ENCODE measurements around the gene IPO4.
"Not testable (repeated sequence)": the region's sequence is repeated elsewhere in the genome, so short reads cannot be mapped to it uniquely, and the experiment has no call there.

IPO4 gene

DNA sequence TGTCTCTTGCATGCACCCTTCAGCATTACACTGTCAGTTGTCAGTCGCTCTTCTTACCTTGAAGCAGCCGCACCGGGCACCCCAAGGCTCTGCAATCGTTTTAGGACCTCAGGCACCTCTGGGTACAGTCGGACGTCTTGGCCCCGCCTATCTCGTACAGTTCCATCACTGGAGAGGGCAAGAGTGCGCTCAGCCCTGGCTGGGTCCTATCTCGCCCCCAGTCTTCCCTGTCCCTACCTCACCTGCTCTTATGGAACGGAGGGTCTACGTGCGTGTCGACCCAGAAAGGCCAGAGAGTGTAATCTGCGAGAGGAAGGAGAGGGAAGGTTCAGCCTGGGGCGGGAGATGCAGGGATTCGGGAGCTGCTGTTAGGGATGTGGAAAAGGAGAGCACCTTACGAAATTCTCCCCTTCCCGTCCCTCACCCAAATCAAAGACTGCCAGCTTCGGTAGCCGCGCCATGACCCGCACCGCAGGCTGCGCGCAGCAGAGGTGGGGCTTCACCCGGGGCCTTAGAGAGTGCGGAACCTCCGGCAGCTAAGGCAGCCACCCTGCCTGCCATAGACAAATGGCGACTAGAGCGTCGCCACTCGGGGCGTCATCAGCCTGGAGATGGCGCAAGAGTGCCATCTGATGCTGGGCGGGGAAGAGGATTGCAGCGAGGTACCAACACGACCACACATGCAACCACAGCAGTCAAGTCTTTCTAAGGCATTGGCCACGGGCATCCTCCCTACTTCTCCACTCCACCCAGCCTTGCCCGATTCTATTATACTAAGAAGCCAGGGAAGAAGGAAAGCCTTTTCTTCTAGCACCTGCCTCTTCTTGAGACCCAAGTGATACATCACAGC, 27.1 kb upstream of the IPO4 start, which contains the start of gene MDP1:
TSS of gene MDP1 (minus strand) at position 572 of the 850 bp plus-strand sequence. CDS start at position 461, 111 bp downstream.
- peak; percentile 62 to 83 for DNase-seq (ENCODE audit: extremely low read depth in 1 of 2, low read depth in 1 of 2)

DNA sequence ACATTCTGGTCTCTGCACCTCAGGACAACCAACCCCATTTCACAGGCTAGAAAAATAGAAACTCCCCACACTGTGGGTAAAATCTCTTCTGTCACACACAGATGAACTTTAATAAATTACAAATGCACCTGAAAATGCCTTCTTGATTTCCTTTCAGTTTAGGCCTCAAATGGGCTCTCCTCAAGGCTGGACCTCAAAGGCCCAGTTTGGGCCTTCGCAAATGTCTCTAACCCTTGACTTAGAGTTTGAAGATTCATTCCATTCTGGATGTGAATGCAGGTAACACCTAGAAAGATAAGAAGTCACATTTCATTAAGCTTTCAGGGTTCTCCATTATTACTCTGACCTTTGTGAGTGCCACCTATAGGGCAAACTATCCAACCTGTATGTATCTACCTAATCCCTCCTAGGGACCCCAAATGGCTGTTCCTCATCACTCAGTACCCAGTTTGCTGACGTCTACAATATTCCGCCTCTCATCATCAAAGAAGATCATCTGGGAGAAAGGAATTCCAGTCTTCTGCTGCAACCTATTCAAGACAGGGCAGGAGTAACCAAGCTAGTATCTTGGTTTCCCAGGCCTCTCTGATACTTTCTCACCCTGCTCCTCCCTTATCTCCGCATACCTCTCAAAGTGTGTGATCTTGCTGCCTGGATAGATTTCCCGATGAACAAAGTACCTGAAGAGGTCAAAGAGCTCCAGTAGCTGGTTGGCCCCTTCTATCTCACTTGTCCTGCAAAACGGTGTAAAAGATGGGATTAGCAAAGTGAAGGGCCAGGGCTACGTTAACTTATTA, 25.4 kb upstream of the IPO4 start:
- DNase-seq (ENCODE audit: extremely low read depth in 1 of 2, low read depth in 1 of 2): no peak

DNA sequence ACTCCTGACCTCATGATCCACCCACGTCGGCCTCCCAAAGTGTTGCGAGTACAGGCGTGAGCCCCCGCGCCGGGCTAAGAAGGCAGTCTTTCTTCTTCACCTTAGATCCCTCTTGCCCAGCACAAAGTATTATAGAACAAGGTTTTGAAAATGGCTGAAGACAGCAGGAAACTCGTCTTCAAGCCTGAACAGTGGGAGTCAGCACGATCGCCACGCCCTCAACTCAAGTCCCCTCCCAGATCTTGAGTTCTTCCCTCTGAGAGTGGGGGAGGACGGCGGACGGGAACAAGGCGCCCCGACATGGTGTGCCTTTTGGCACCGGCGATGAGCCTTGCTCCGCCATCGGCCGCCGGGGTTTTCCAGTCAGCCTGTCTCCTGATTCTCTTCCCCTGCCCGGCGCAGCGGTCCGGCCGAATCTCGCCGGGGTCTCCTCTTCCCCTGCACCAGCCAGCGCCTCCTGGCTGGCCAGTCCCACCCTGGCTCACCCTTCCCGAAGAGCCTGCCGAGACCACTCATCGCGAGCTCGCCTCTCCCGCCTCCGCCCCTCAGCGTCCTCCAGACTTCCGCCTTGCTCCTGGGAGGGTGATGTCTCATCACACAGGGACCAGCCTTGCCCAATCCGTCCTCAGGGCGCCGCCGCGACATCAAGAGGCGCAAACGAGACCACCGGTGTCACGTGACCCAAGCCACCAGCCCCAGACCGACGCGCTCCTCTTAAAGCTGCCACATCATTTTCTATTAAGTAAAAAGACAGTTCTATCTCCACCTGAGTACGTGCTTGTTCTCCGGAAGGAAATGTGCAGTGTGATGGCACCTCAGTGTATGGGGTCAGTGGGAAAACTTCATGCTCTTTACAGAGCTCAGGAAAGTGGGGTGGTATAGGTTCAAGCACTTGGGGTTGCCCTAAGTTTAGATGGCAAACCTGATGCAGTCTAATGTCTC, 24.6 kb upstream of the IPO4 start, which contains the start of gene CHMP4A:
TSS of gene CHMP4A (minus strand) at position 565 of the 942 bp plus-strand sequence. CDS start at position 516, 49 bp downstream.
- peak; percentile 88 to 98 for DNase-seq (ENCODE audit: extremely low read depth in 1 of 2, low read depth in 1 of 2)

DNA sequence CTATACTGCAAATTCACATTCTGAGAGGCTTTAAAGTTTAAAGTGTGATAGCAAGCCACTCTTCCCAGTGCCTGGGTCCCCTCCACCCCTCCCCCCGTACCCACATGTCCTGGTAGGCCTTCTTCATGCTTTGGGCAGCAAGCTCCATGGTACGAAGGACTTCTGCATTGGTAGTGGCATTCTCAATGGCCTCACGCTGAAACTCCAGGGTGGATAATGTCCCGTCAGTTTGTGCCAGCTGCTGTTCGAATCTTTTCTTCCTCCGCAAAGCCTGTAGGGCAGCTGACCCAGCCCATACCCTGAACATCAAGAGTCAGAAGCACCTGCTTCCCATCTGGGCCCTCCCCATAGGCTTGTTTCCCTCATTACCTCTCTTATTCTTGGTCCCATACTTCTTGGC, 22.7 kb upstream of the IPO4 start:
- DNase-seq (ENCODE audit: extremely low read depth in 1 of 2, low read depth in 1 of 2): no peak

DNA sequence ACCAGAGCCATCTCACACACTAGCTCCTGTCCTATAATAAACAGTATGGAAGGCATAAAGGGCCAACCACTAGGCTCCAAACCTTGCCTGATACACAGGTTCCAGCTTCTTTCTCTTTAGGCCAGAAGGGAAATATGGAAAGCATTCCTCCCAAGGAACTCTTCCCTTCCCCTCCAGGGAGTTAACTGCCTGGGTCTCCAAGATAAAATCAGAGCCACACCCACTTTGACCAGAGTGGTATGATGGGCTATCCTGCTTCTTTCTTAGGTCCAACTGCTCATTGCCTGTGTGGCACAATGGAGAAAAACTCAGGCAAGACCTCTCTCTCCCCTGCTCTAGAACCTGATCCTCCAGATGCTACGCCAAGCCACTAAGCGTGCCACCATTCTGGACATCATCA, 19.0 kb upstream of the IPO4 start:
- DNase-seq (ENCODE audit: extremely low read depth in 1 of 2, low read depth in 1 of 2): no peak

DNA sequence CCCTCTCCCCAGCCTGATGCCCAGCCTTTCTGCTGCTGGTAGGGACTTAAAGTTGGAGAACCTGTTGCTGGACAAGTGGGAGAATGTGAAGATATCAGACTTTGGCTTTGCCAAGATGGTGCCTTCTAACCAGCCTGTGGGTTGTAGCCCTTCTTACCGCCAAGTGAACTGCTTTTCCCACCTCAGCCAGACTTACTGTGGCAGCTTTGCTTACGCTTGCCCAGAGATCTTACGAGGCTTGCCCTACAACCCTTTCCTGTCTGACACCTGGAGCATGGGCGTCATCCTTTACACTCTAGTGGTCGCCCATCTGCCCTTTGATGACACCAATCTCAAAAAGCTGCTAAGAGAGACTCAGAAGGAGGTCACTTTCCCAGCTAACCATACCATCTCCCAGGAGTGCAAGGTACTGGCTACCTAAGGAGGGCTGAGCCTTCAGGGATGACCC, 18.5 kb upstream of the IPO4 start:
- DNase-seq (ENCODE audit: extremely low read depth in 1 of 2, low read depth in 1 of 2): no peak

DNA sequence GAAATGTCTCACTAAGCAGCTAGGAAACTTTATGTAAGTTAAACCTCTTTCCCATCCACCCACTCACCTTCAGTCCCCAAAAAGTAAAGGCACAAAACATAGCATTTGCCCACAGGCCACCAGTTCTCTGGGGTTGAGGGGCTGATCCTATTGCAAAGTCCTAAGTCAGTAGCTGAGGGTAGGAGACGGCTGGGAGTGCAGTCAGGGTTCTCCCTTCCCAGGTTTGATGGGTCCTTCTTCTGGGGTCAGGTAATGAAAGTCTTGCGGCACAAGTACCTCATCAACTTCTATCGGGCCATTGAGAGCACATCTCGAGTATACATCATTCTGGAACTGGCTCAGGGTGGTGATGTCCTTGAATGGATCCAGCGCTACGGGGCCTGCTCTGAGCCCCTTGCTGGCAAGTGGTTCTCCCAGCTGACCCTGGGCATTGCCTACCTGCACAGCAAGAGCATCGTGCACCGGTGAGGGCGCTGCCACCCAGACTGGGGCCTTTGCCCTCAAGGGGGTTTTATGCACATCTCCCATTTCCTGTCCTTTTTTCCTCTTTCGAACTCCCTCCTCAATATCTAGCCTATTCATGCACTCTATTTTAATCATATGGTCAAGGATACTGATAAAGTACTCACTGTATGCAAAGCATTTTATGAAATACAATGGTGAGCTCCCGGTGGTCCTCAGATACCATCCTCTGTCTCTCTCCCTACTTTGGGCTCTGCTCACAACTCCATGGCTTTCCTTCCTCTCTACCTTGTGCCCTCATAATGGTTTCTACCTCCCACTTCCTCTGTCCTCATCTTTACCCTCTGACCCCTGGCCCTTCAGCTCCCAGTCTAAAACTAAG, 17.9 kb upstream of the IPO4 start:
- no peak for DNase-seq (ENCODE audit: extremely low read depth in 1 of 2, low read depth in 1 of 2)

DNA sequence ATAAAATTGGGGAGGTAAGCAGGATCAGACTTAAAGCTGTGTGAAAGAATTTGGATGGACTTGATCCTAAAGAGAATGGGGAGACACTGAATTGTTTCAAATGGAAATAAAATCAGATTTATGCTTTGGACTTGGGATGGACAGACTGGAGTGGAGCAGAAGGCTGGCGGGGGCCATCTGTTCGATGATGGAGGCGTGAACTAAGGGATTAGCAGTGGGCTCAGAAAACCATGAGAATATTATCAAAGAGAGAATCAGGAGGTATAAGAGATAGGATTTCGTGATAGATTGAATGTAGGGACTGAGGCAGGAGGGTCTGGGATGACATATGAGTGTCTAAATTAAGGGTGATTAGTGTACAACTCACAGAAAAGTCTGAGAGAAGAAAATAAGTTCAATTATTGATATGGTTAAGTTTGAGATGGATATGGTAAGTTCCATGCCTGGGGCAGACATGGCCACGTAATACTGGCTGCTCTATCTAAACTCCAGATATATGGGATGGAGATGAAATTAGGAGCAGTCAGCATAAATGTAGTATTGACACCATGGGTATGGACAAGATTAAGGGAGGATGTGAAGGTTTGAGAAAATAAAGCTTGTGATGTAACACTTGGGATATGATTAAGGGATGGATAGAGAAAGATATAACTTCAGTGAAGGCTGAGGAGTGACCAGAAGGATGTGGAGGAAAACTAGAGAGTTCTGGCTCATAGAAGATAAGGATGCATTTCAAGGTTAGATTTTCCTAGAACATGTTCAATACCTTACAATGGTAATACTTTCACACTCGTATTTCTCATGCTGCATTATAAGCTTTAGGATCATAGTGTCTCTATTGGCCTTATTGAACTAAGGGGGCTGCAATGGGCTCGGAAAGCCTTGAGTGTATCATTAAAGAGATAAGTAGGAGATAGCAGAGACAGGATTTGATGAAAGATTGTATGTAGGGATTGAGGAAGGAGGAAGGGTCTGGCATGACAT, 15.8 kb upstream of the IPO4 start:
- DNase-seq (ENCODE audit: extremely low read depth in 1 of 2, low read depth in 1 of 2): no peak

DNA sequence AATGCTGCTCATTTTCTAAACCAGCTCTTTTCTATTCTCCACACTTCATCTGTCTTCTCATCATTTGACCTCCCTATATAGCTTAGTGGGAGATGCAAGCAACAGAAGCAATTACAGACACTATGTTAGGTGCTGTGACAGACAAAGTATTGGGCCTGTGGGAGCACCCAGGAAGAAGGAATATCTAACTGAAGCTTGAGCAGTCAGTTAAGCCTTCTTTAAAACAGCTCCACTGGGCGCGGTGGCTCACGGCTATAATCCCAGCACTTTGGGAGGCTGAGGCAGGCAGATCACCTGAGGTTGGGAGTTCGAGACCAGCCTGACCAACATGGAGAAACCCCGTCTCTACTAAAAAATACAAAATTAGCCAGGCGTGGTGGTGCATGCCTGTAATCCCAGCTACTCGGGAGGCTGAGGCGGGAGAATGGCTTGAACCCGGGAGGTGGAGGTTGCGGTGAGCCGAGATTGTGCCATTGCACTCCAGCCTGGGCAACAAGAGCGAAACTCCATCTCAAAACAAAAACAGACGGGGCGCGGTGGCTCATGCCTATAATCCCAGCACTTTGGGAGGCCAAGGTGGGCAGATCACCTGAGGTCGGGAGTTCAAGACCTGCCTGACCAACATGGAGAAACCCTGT, 14.8 kb upstream of the IPO4 start:
- DNase-seq (ENCODE audit: extremely low read depth in 1 of 2, low read depth in 1 of 2): not testable (repeated sequence)

DNA sequence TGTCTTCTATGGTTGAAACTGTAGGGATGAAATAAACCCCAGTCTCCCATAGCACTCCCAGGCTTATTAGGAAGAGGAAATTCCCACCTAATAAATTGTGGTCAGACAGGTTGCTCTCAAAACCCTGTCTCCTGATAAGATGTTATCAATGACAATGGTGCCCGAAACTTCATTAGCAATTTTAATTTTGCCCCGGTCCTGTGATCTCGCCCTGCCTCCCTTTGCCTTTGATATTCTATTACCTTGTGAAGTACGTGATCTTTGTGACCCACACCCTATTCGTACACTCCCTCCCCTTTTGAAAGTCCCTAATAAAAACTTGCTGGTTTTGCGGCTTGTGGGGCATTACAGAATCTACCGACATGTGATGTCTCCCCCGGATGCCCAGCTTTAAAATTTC, 13.9 kb upstream of the IPO4 start:
- not testable (repeated sequence) for DNase-seq (ENCODE audit: extremely low read depth in 1 of 2, low read depth in 1 of 2)

DNA sequence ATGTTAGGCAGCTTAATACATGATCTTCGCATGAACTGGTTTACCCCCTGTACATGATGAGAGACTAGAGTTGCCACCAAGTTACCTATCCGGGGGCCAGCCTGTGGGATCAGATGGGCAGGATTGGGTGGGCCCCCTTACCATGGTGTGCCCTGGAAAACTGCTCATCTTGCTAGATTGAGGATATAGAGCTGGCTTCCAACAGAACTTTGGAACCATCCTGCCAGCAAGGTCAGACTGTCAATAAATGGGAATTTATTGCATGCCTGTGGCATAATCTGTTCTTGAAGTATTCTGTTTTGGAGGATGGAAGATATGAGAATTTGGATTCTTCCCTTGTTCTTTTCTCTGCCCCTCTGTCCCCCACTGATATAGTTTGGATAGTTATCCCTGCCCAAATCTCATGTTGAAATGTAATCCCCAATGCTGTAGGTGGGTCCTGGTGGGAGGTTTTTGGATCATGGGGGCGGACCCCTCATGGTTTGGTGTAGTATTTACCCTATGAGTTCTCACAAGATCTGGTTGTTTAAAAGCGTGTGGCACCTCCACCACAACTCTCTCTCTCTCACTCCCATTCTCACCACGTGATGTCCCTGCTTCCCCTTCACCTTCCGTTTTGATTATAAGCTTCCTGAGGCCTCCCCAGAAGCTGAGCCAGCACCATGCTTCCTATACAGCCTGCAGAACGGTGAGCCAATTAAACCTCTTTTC, 10.4 kb upstream of the IPO4 start:
- no peak for DNase-seq (ENCODE audit: extremely low read depth in 1 of 2, low read depth in 1 of 2)

DNA sequence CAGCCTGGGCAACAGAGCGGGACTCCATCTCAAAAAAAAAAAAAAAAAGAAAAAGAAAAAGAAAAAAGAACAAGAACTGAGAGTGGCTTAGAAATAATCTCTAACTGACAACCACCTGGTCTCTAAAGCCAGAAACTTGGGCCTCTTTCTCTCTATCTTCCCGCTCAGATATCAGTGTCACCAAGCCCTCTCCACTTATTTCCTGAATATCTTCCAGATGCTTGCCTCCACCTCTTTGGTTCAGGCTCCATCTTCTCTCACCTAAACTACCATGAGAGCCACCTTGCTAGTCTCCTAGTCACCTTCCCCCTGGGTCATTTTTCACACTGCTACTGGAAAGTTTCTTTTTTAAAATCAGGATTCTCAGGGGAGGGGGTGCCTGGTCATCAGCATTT, 8.4 kb upstream of the IPO4 start:
- no peak for DNase-seq (ENCODE audit: extremely low read depth in 1 of 2, low read depth in 1 of 2)

DNA sequence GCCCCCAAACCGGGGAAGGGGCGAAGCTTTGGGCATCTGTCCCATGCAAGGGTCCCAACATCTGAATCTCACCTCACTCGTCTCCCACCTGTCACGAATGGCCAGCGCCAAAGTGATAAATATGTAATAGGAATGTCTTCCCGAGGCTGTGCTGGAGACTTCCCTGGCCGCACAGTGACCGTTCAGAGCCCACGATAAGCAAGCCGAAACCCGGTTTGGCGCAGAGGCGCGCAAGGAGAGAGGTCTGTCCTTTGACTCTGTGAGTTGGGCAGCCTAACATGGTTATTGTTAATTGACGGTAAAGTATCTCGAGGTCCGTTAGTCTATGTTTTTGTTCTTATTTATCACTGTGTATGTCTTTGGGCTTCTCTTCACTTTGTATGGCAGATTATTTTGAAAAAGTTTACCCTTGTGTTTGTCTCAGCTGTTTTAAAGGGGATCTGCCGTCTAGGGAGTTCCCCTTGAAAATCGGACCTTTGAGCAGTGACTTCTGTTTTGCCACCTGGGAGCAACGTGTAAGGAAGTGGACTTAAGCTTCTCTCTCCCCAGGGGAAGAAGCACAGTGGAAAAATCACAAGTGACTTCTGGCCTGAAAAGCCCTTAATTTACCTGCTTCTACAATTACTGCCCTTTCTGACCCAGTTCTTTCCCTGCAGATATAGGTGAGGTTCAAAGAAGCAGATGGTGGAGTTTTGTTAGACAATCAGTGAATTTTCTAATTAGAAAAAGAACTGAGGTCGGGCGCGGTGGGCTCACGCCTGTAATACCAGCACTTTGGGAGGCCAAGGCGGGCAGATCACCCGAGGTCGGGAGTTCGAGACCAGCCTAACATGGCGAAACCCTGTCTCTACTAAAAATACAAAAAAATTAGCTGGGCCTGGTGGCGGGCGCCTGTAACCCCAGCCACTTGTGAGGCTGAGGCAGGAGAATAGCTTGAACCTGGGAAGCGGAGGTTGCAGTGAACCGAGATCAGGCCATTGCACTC, 7.7 kb upstream of the IPO4 start:
- DNase-seq (ENCODE audit: extremely low read depth in 1 of 2, low read depth in 1 of 2): no peak

DNA sequence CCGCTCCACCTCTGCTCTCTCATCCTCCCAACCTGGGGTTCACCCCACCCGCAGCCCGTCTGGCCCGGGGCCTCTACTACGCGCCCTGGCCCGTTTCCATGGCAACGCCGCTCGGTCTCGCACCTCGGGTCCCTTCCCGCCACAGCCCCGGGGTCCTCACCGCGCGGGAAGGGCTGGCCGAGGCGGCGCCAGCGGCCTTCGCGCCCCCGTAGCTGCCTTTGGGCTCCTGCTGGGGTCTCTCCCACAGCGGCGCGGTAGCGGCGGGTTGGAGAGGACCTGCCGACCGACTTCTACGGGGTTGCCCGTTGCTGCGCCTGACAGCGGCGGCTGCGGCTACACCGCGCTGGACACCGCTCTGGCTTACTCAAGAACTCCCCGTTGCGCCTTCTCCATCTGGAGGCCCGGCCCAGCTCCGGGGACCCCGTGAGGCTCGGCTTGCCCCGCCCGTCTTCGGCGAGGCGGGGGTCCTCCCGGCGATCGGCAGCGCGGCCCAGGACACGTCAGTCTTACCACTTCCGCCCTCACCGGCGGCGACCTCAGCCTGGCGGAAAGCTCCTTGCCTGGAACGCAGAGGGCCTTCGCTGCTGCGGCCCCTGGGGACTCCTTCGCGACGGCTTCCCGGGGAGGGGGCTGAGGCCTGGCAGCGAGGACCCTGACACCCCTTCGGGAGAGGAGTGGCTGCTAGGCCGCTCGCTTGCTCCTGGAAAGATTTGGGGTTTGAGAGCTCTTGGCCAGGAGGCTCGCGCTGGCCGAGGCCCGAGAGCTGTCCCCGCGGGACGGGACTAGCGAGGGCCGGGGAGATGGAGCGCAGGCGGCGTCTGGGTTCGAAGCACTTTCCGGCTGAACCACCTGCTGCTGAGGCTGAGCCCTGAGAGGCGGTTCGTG, 6.8 kb upstream of the IPO4 start, which contains the start of gene TM9SF1:
TSS of gene TM9SF1 (minus strand) at position 256 of the 885 bp plus-strand sequence. CDS start 422 bp downstream, outside the sequence.
- DNase-seq (ENCODE audit: extremely low read depth in 1 of 2, low read depth in 1 of 2): peak; percentile 77 to 78

DNA sequence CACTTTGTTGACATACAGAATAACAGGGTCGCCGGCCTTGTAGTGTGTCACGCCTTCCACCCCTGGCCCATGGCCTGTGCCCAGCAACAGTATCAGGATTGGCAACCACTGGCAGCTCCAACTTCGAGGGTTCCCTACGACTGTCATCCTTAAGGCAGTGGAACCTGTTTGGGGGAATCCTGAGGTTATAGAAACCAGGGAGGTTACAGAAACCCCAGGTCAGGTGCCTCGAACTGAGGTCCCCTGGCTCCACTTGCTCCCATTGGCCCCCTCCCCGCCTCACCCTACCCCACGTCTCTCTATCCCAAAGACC, 6.2 kb upstream of the IPO4 start:
- DNase-seq (ENCODE audit: extremely low read depth in 1 of 2, low read depth in 1 of 2): no peak
